GM12865 (cell line): Measurements from ENCODE around the gene ARHGAP6.

Experiments
- DNase-seq: peaks from one replicate; pipeline ENCODE4 v3.0.0; 2010; ENCODE audit warnings: low read depth
- H3K4me3 ChIP-seq: 2 replicates; pipeline ENCODE4 v1.5.1; 2011; ENCODE audit warnings: mild to moderate bottlenecking, low read depth, low read length, control low read depth
- CTCF ChIP-seq: IDR thresholded peaks from 2 replicates; pipeline ENCODE4 v1.5.1; 2011; ENCODE audit warnings: low read length, control low read depth, low read depth, inconsistent platforms; ENCODE audit not compliant: insufficient read depth; ENCODE audit errors: missing control alignments

The ARHGAP6 gene

GRCh38 chrX:11206716-11207115, 459.0 kb downstream of the ARHGAP6 start:
- no peak for TF ChIP-seq CTCF
- H3K4me3 ChIP-seq = no peak overlapping the region
- DNase-seq = no peak

GRCh38 chrX:11205796-11206195, 459.9 kb downstream of the ARHGAP6 start:
- no peak overlapping the region for H3K4me3 ChIP-seq
- TF ChIP-seq CTCF = no peak
- DNase-seq = no peak

- DNase-seq = no peak
- H3K4me3 ChIP-seq = no peak overlapping the region
- no peak for TF ChIP-seq CTCF
Observed at GRCh38 chrX:11197671-11198070, 468.0 kb downstream of the ARHGAP6 start.

GRCh38 chrX:11196476-11196875, 469.2 kb downstream of the ARHGAP6 start:
- no peak for DNase-seq
- no peak for TF ChIP-seq CTCF
- no peak overlapping the region for H3K4me3 ChIP-seq

GRCh38 chrX:11193035-11193469, 472.7 kb downstream of the ARHGAP6 start:
- no peak for TF ChIP-seq CTCF
- H3K4me3 ChIP-seq = no peak overlapping the region
- DNase-seq = no peak

- DNase-seq = no peak
- H3K4me3 ChIP-seq = no peak overlapping the region
- no peak for TF ChIP-seq CTCF
Observed at GRCh38 chrX:11190745-11191510, 474.8 kb downstream of the ARHGAP6 start.

GRCh38 chrX:11189097-11189496, 476.6 kb downstream of the ARHGAP6 start:
- TF ChIP-seq CTCF = no peak
- no peak for DNase-seq
- no peak overlapping the region for H3K4me3 ChIP-seq
